OCI-LY7 (cell line): ENCODE measurements around the gene ST3GAL3. TPM values are rescaled to one million over a fixed set of nuclear protein-coding genes. Genes with fewer than 3 reads are reported as not detected.

Experiments used
- BruUV-seq: library from RNA; stranded (reverse); fragments of 400-500 nt; replicated peaks from 2 replicates; lab custom pipeline; 2021; lab: Mats Ljungman, UMichigan
- CTCF ChIA-PET: fragments of 300-600 bp; sonication (Branson Sonifier 250); formaldehyde crosslinking; loops from one replicate; lab custom pipeline; 2022; ENCODE audit warnings: antibody characterized with exemption; ENCODE audit not compliant: unreplicated experiment; lab: Charles Lee
- POLR2A ChIA-PET: fragments of 300-600 bp; sonication (Branson Sonifier 250); formaldehyde crosslinking; loops from one replicate; lab custom pipeline; 2022; ENCODE audit warnings: antibody characterized with exemption; lab: Charles Lee
- DNase-seq: peaks from one replicate; pipeline ENCODE4 v3.0.0-alpha.2; 2015; ENCODE audit warnings: low spot score
- H2AFZ ChIP-seq: fragments of 200-600 bp; sonication (generic), shearing (Covaris generic); 2 replicates; pipeline ENCODE4 v1.6.1; 2014; ENCODE audit warnings: mild to moderate bottlenecking, antibody characterized with exemption, low read length, moderate library complexity
- H3K27ac ChIP-seq: fragments of 200-600 bp; sonication (generic); 2 replicates; pipeline ENCODE4 v1.5.1; 2014; ENCODE audit warnings: mixed run types, low read depth, mild to moderate bottlenecking, moderate library complexity, low read length, inconsistent platforms; ENCODE audit not compliant: poor library complexity, severe bottlenecking
- H3K36me3 ChIP-seq: fragments of 200-600 bp; sonication (generic); 2 replicates; pipeline ENCODE4 v1.6.1; 2014; ENCODE audit warnings: mild to moderate bottlenecking, antibody characterized with exemption, low read length, moderate library complexity, mixed read lengths; ENCODE audit not compliant: insufficient read depth
- H3K4me1 ChIP-seq: fragments of 200-600 bp; sonication (generic); 2 replicates; pipeline ENCODE4 v1.5.1; 2014; ENCODE audit warnings: mild to moderate bottlenecking, low read length; ENCODE audit not compliant: insufficient read depth, poor library complexity, severe bottlenecking
- H3K4me2 ChIP-seq: fragments of 200-600 bp; sonication (generic); 2 replicates; pipeline ENCODE4 v1.6.1; 2014; ENCODE audit warnings: mild to moderate bottlenecking, low read length
- H3K4me3 ChIP-seq: fragments of 200-600 bp; sonication (generic); 2 replicates; pipeline ENCODE4 v1.5.1; 2014; ENCODE audit warnings: mild to moderate bottlenecking, low read depth, low read length; ENCODE audit not compliant: poor library complexity, severe bottlenecking
- H3K79me2 ChIP-seq: fragments of 200-600 bp; sonication (generic); 2 replicates; pipeline ENCODE4 v1.6.1; 2016; ENCODE audit warnings: low read depth, mild to moderate bottlenecking, low read length, moderate library complexity, mixed read lengths; ENCODE audit not compliant: insufficient read depth
- H3K9me2 ChIP-seq: fragments of 200-600 bp; sonication (generic); 2 replicates; pipeline ENCODE4 v1.6.1; 2016; ENCODE audit warnings: mild to moderate bottlenecking, low read length, mixed read lengths; ENCODE audit not compliant: insufficient read depth
- H3K9me3 ChIP-seq: fragments of 200-600 bp; sonication (generic); 2 replicates; pipeline ENCODE4 v1.6.1; 2014; ENCODE audit warnings: mild to moderate bottlenecking, mixed run types, low read length, mixed read lengths
- H4K20me1 ChIP-seq: fragments of 200-600 bp; sonication (generic); 2 replicates; pipeline ENCODE4 v1.6.1; 2014; ENCODE audit warnings: mild to moderate bottlenecking, antibody characterized with exemption, low read length, moderate library complexity, mixed read lengths; ENCODE audit not compliant: insufficient read depth
- EZH2phosphoT487 ChIP-seq: fragments of 200-600 bp; sonication (generic); IDR thresholded peaks from 2 replicates; pipeline ENCODE4 v1.6.1; 2018; ENCODE audit warnings: low read depth, borderline replicate concordance, mild to moderate bottlenecking, mixed run types, antibody characterized with exemption, low read length, moderate library complexity, mixed read lengths
- intact Hi-C: fragments of 100-400 bp; cut with micrococcal nuclease; formaldehyde crosslinking; loops from one replicate; pipeline ENCODE4 v1.10.0; 2022; ENCODE audit not compliant: unreplicated experiment
- total RNA-seq, 2 experiments: library from RNA; depleted of rRNA in 1 of 2; stranded (reverse); fragments of >200 nt in 1 of 2; shearing (Covaris generic) in 1 of 2; gene quantifications; 2 replicates each; pipeline ENCODE4 v1.2.3, GENCODE V29; 2014 to 2022
- TF ChIP-seq, protein P1 (sequence below): fragments of 200-600 bp; sonication (generic); conservative IDR thresholded peaks from 2 replicates; pipeline ENCODE4 v1.5.1; 2014; ENCODE audit warnings: mild to moderate bottlenecking, antibody characterized with exemption, low read length, moderate library complexity, mixed read lengths

ST3GAL3 gene
- total RNA-seq, 2 experiments from 2014 or later = 24.0 to 45.0 TPM

DNA sequence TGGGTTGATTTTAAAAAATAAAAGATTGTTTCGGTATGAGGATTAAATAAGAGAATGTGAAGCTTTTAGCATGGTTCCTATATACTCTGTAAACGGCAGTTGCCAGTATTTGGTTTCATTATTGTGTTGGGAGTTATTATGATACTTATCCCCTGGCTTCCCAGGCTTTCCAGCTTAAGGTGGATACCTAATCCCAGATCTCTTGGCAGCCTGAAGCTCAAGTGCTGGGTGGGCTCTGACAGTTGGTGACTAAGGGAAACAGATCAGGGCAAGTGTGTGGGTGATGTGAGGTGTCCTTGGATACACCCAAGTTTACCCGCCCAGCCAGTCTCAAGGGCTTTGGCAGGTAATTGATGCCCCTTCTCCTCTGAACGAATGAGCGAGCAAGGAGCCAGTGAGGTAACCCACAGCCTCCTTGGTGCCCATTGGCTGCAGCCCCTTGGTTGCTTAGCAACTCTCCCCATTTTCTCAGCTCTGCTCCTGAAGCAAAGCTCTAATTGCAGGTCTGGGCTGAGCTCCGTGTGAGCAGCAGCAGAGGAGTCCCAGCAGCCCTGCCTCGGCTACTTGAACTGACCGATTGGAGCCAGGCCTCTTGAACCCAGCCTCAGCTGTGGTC lies 245.5 kb downstream of the ST3GAL3 start:
- Histone ChIP-seq H3K27ac (no peak overlapping the region), H3K4me3 (no peak overlapping the region), H3K79me2 (no peaks in the 10 kb centered on the region), H3K36me3 (peaks cover 27% of the 10 kb centered on the region; the same call in 1 of the 2 replicates), H3K4me2 (no peak overlapping the region), H3K9me2 (no peaks in the 10 kb centered on the region), H2AFZ (no peak overlapping the region), H3K9me3 (no peaks in the 10 kb centered on the region), H3K4me1 (peaks cover 5% of the 10 kb centered on the region), H4K20me1 (peaks cover 4% of the 10 kb centered on the region)
- intact Hi-C loops = no loop called here
- no peak for DNase-seq
- TF ChIP-seq, protein P1, sequence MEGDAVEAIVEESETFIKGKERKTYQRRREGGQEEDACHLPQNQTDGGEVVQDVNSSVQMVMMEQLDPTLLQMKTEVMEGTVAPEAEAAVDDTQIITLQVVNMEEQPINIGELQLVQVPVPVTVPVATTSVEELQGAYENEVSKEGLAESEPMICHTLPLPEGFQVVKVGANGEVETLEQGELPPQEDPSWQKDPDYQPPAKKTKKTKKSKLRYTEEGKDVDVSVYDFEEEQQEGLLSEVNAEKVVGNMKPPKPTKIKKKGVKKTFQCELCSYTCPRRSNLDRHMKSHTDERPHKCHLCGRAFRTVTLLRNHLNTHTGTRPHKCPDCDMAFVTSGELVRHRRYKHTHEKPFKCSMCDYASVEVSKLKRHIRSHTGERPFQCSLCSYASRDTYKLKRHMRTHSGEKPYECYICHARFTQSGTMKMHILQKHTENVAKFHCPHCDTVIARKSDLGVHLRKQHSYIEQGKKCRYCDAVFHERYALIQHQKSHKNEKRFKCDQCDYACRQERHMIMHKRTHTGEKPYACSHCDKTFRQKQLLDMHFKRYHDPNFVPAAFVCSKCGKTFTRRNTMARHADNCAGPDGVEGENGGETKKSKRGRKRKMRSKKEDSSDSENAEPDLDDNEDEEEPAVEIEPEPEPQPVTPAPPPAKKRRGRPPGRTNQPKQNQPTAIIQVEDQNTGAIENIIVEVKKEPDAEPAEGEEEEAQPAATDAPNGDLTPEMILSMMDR = no peak
- TF ChIP-seq EZH2phosphoT487 = no peak
- POLR2A ChIA-PET = no interaction called here
- CTCF ChIA-PET = no interaction called here
- BruUV-seq = no TSS peak

DNA sequence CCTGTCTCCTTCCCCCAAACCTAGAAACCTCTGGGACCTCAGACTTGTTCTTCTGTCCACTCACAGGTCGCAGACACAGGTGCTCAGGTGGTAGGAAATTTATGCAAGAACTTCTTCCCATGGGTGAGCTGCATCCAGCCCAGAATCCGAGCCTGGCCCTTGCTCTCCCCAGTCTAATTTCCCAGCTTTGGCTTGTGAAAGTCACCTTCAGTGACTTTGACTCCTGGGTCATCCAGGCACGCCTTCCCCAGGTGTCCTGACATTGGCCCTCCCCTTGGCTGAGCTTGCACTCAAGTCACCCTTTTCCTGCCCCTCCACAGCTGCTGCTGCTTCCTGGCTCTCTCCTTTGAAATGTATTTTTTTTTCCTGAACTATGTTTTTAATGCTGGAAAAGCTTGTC lies 246.0 kb downstream of the ST3GAL3 start:
- intact Hi-C loops = no loop called here
- H3K79me2 ChIP-seq = no peaks in the 10 kb centered on the region
- TF ChIP-seq EZH2phosphoT487 = no peak
- TF ChIP-seq, protein P1 = no peak
- no peak overlapping the region for H2AFZ ChIP-seq
- H3K9me3 ChIP-seq = no peaks in the 10 kb centered on the region
- peaks cover under 1% of the 10 kb centered on the region for H3K4me1 ChIP-seq
- peaks cover 4% of the 10 kb centered on the region for H4K20me1 ChIP-seq
- no TSS peak for BruUV-seq
- DNase-seq = no peak
- peaks cover 32% of the 10 kb centered on the region; the same call in 1 of the 2 replicates for H3K36me3 ChIP-seq
- H3K4me2 ChIP-seq = no peak overlapping the region
- no peaks in the 10 kb centered on the region for H3K9me2 ChIP-seq
- no peak overlapping the region for H3K27ac ChIP-seq
- no peak overlapping the region for H3K4me3 ChIP-seq
- ChIA-PET POLR2A (no interaction called here), CTCF (no interaction called here)

DNA sequence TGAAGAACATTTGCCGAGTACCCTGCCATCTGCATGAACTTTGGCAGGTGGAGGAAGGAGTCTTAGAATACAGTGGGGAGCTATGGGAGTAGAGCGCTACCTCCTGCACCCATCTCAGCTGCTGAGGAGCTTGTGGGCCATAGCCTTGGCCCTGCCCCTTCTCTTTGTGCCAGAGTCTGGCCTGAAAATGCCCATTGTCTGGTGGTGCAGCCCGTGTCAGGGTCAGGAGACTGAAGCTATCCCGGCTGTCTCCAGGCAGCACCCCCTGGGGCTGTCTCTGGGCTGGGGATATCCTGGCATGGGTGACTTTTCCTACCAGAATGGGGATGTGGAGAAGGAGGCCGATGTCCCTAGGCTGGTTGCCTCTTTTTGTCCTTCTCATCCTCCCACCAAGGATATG lies 246.7 kb downstream of the ST3GAL3 start:
- Histone ChIP-seq H3K79me2 (no peaks in the 10 kb centered on the region), H4K20me1 (peaks cover 4% of the 10 kb centered on the region), H2AFZ (no peak overlapping the region), H3K9me2 (no peaks in the 10 kb centered on the region), H3K4me2 (no peak overlapping the region), H3K27ac (no peak overlapping the region), H3K36me3 (peaks cover 32% of the 10 kb centered on the region; the same call in 1 of the 2 replicates), H3K4me1 (no peaks in the 10 kb centered on the region), H3K9me3 (no peaks in the 10 kb centered on the region), H3K4me3 (no peak overlapping the region)
- TF ChIP-seq EZH2phosphoT487 = no peak
- TF ChIP-seq, protein P1 = no peak
- no TSS peak for BruUV-seq
- ChIA-PET POLR2A (no interaction called here), CTCF (no interaction called here)
- intact Hi-C loops = no loop called here
- DNase-seq = no peak
